Measurements from ENCODE around the gene CTR9. TPM values are rescaled to one million over a fixed set of nuclear protein-coding genes. Genes with fewer than 3 reads are reported as not detected.

Gene CTR9
- total RNA-seq, 2 donors from 2014 or later: 33.9 to 37.4 TPM

GRCh38 chr11:10749476-10749875 is 1.6 kb upstream of the CTR9 start:
- intact Hi-C loops (cut with DNase I): no loop called here
- TF ChIP-seq, protein P1, sequence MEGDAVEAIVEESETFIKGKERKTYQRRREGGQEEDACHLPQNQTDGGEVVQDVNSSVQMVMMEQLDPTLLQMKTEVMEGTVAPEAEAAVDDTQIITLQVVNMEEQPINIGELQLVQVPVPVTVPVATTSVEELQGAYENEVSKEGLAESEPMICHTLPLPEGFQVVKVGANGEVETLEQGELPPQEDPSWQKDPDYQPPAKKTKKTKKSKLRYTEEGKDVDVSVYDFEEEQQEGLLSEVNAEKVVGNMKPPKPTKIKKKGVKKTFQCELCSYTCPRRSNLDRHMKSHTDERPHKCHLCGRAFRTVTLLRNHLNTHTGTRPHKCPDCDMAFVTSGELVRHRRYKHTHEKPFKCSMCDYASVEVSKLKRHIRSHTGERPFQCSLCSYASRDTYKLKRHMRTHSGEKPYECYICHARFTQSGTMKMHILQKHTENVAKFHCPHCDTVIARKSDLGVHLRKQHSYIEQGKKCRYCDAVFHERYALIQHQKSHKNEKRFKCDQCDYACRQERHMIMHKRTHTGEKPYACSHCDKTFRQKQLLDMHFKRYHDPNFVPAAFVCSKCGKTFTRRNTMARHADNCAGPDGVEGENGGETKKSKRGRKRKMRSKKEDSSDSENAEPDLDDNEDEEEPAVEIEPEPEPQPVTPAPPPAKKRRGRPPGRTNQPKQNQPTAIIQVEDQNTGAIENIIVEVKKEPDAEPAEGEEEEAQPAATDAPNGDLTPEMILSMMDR (IDR thresholded peaks at IDR 0.05): no peak
- Histone ChIP-seq H3K27ac (no peak overlapping the region), H3K4me3 (no peak overlapping the region), H3K9ac (ENCODE audit: low read depth in 2 of 2, low read length in 2 of 2) (no peak overlapping the region), H3K36me3 (no peaks in the 10 kb centered on the region), H3K27me3 (no peaks in the 10 kb centered on the region), H3K4me1 (no peaks in the 10 kb centered on the region), H3K9me3 (no peaks in the 10 kb centered on the region)
- DNase-seq: no peak

- no peaks in the 10 kb centered on the region for H3K4me1 ChIP-seq
- intact Hi-C loops (cut with DNase I): no loop called here
- H3K36me3 ChIP-seq: peaks cover under 1% of the 10 kb centered on the region
- TF ChIP-seq, protein P1 (IDR thresholded peaks at IDR 0.05): no peak
- H3K9ac ChIP-seq (ENCODE audit: low read depth in 2 of 2, low read length in 2 of 2): peak overlapping the region; percentile 84 to 85
- no peaks in the 10 kb centered on the region for H3K27me3 ChIP-seq
- H3K4me3 ChIP-seq: peak overlapping the region; percentile 64
- peak overlapping the region; percentile 91 for H3K27ac ChIP-seq
- DNase-seq: no peak
- no peaks in the 10 kb centered on the region for H3K9me3 ChIP-seq
Observed at GRCh38 chr11:10751581-10751940, 515 bp downstream of the CTR9 start.

GRCh38 chr11:10752061-10752460 is 1.0 kb downstream of the CTR9 start:
- Histone ChIP-seq H3K27ac (no peak overlapping the region), H3K9me3 (no peaks in the 10 kb centered on the region), H3K9ac (ENCODE audit: low read depth in 2 of 2, low read length in 2 of 2) (peak overlapping the region; percentile 84 to 85), H3K4me1 (no peaks in the 10 kb centered on the region), H3K27me3 (no peaks in the 10 kb centered on the region), H3K4me3 (peak overlapping the region; percentile 64), H3K36me3 (peaks cover 6% of the 10 kb centered on the region)
- intact Hi-C loops (cut with DNase I): no loop called here
- TF ChIP-seq, protein P1 (IDR thresholded peaks at IDR 0.05): no peak
- DNase-seq: no peak

DNA sequence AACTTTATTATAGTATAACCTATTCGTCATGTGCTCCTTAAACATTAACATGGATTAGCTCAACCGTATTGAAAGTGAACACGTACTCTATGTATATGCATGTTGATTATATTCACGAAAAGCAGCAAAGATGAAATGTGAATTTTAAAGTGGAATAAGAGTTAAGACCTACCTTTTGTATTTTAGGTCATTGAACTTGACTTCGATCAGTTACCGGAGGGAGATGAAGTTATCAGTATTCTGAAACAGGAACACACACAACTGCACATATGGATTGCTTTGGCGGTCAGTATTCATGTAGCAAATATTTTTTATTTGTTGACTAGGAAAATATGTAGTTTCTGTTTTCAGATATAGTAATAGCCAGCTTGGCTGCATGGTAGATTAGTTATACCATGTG is 1.4 kb downstream of the CTR9 start:
- DNase-seq: no peak
- Histone ChIP-seq H3K9ac (ENCODE audit: low read depth in 2 of 2, low read length in 2 of 2) (no peak overlapping the region), H3K4me1 (no peaks in the 10 kb centered on the region), H3K27ac (no peak overlapping the region), H3K9me3 (no peaks in the 10 kb centered on the region), H3K4me3 (no peak overlapping the region), H3K36me3 (peaks cover 8% of the 10 kb centered on the region), H3K27me3 (no peaks in the 10 kb centered on the region)
- intact Hi-C loops (cut with DNase I): no loop called here
- TF ChIP-seq, protein P1 (IDR thresholded peaks at IDR 0.05): no peak

GRCh38 chr11:10758957-10759356 is 7.9 kb downstream of the CTR9 start:
- no peaks in the 10 kb centered on the region for H3K27me3 ChIP-seq
- peaks cover 14% of the 10 kb centered on the region for H3K36me3 ChIP-seq
- no peak overlapping the region for H3K9ac ChIP-seq (ENCODE audit: low read depth in 2 of 2, low read length in 2 of 2)
- TF ChIP-seq, protein P1 (IDR thresholded peaks at IDR 0.05): no peak
- no peaks in the 10 kb centered on the region for H3K9me3 ChIP-seq
- no peaks in the 10 kb centered on the region for H3K4me1 ChIP-seq
- no peak for DNase-seq
- no peak overlapping the region for H3K27ac ChIP-seq
- no peak overlapping the region for H3K4me3 ChIP-seq
- intact Hi-C loops (cut with DNase I): no loop called here
